HG03097 (cell line): ENCODE data around the gene ARMC12.

ENCODE experiments used
- ATAC-seq: cut with Tn5 transposase; IDR thresholded peaks from one replicate; pipeline ENCODE4 v1.9.1; 2021; ENCODE audit not compliant: unreplicated experiment, low FRiP score

Gene ARMC12

DNA sequence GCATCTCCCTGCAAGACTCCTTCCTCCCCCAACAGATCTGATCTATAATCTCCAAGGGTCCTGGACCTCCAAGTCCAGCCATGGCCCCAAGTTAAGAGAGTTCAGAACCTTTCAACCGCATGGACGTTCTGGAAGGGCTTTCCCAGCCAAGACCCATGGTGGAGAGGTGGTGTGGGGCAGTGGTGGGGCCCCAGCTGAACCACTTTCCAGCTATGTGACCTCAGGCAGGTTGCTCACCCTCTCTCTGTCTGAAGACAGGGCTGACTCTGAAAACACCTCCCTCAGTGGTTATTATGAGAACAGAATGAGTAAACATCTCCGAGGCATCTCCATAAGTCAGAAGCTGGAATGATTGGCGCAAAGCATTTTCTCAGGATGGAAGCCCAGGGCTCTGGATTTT, 59.4 kb downstream of the ARMC12 start:
- ATAC-seq: no peak

DNA sequence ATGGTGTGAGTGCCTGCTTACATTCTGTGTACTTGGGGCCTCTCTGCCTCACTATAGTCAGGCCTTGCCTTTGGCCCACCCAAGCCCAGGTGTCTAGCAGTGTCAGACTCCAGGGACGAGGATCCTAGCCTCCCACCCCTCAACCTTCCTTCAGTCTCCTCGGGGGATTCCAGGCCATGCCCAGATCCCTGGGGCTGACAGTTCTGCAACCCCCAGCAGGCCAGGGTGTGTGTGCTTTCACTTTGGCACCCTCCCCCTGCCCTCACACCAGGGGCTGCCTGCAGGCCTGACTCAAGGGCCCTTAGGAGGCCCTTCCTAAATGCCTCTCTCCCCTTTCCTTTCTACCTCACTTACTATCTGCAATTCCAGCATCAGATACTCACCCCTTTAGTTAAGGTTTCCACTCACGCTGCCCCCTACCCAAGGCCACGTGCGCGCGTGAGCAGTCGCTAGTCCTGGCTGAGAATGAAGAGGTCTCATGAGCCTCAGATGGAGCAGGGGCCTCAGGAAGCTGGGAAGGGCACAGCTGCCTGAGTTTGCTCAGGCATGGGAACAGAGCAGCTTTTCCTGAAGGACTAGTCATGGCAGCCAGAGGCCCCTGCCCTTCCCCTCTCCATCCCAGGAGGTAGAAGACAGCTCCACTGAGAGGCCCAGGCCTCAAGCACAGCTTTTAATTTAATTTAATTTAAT, 61.1 kb downstream of the ARMC12 start:
- ATAC-seq: no peak
